DLD1 (cell line): ENCODE measurements around the gene BEST3.

ENCODE experiments used
- in situ Hi-C: cut with HindIII; loops from 2 replicates; pipeline ENCODE4 v1.10.0; 2017; ENCODE audit warnings: low sequenced_read_pairs

Gene BEST3

GRCh38 chr12:69698769-69699540, at the start of gene BEST3:
TSS of gene BEST3 (minus strand) at chr12:69699303. CDS start at chr12:69697798, 1,505 bp downstream.
- in situ Hi-C loops = no loop called here

DNA sequence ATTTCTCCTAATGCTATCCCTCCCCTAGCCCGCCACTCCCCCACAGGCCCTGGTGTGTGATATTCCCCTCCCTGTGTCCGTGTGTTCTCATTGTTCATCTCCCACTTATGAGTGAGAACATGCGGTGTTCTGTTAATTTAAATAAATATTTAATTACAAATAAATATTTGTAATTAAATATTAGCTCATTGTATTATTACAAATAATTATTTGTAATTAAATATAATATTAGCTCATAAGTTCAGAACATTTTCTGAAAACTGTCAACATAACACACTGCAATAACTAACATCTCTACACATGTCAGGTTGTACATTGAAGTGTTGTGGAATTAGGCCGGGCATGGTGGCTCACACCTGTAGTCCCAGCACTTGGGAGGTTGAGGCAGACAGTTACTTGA, 45.0 kb upstream of the BEST3 start:
- in situ Hi-C loops = no loop called here

- in situ Hi-C loops = no loop called here
Measured at GRCh38 chr12:69739287-69740191, 40.4 kb upstream of the BEST3 start.

- in situ Hi-C loops = no loop called here
Measured at GRCh38 chr12:69738351-69739286, 39.5 kb upstream of the BEST3 start, which contains the start of gene RAB3IP. TSS of gene RAB3IP (plus strand) at chr12:69738860. CDS start at chr12:69755409, 16,549 bp downstream.

DNA sequence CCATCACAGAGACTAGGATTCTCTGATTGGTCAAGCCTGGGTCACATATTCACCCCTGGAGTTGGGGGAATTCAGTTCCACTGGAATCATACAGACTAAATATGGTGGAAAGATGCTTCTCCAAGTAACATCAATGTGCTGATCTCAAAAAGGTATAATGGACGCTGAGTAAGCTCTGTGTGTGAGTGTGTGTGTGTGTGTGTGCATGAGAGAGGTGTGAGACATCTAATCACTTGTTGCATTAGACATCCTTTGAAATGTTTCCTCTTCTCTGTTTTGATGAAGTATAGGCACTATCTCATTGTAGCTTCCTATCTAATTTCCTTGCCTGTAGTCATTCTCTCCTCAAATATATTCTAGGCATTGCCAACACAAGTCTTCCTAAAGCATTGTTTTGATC, 34.5 kb upstream of the BEST3 start:
- in situ Hi-C loops = no loop called here

- in situ Hi-C loops = no loop called here
Measured at GRCh38 chr12:69732088-69732487, 33.0 kb upstream of the BEST3 start.

DNA sequence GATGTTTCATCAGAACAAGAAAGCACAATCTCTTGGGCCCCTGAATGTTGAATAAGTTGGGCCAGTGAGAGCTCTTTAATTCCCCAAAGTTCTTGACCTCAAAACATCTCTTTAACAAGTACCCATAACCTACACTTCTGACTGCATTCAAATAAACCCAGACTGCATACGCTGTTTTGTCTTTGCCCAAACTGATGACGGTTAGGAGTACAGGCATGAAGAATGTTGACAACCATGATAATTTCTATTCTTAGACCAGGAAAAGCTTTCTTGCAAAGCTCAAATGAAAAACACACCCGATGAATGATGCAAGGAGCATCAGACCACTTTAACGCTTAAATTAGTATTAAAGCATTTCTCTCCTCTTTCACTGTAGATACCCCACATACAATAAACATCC, 27.8 kb upstream of the BEST3 start:
- in situ Hi-C loops = no loop called here

GRCh38 chr12:69720750-69721149, 21.6 kb upstream of the BEST3 start:
- in situ Hi-C loops = no loop called here

- in situ Hi-C loops = no loop called here
Measured at GRCh38 chr12:69719336-69720316, 20.5 kb upstream of the BEST3 start.

DNA sequence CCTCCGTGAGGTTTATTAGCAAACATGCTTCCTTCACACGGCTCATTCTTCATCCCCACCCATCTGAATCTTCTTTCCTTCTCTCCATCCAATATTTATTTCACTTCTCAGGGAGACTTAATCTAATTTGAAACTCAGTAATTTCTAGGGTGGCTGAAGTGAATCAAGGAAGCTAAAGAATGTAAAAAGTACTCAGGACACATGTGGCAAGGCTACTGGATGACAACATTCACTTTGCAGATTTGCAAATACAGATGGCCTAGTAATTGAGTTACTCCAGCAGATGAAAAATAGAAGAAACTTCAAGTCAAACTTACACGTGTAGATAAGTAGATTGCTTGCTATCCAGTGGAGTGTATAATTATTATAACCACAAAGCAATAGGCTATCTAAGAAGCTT, 15.4 kb upstream of the BEST3 start:
- in situ Hi-C loops = no loop called here

GRCh38 chr12:69712826-69713225, 13.7 kb upstream of the BEST3 start:
- in situ Hi-C loops = no loop called here

DNA sequence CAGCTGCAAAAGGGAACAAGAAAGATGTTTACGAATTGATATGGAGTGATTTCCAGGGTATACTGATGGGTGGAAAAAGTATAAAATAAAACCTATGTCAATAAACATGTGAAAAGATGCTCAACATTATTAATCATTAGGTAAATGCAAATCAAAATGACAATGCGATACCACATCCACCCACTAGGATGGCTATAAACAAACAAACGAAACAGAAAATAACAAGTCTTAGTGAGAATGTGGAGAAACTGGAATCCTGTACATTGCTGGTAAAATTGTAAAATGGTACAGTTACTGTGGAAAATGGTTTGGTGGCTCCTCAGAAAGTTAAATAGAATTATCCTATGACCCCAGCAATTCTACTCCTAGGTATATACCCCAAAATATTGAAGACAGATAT, 9.5 kb upstream of the BEST3 start:
- in situ Hi-C loops = no loop called here

GRCh38 chr12:69704357-69704756, 5.3 kb upstream of the BEST3 start:
- in situ Hi-C loops = no loop called here

- in situ Hi-C loops = no loop called here
Measured at GRCh38 chr12:69703146-69703642, 4.1 kb upstream of the BEST3 start.

GRCh38 chr12:69701826-69702225, 2.7 kb upstream of the BEST3 start:
- in situ Hi-C loops = no loop called here

DNA sequence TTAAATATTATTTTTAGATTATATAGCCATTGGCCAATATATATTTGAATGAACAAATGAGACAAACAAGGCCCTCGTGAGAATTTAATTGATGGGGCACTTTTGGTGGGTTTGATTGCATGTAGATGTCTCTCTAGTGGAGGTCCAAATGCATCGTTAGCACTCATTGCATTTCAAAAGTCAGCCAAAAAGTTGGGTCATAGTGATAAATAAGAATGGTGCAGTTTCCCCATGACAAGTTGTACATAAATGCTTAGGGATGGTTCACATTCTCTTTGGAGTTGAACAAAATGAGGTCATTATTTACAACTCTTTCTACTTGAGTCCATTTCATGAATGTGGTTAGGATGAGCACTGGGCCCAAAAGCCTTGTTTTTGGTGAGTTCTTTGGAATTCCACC, 1.0 kb downstream of the BEST3 start:
- in situ Hi-C loops = no loop called here

GRCh38 chr12:69694123-69694522, 5.0 kb downstream of the BEST3 start:
- in situ Hi-C loops = no loop called here

DNA sequence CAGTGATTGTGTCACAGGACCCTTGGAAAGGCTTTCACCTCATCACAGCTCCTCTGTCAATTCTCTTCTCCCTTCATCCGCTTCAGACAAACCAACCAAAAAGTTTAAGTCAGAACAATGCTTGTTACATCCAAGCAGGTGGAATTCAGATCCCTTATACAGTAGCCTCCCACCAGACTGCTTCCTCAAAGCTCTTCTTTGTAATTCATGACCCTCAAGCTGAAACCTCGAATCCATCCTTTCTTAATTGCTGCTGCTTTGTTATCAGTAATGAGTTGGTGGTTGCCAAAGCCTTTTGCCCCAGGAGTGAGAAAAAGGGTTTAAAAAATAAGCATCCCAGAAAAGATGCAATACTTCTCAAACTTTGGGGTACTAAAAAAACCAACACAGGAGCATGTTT, 9.5 kb downstream of the BEST3 start:
- in situ Hi-C loops = no loop called here
